Ureter (tissue), 1 donor: ENCODE measurements around the gene GPC6. TPM values are rescaled to one million over a fixed set of nuclear protein-coding genes. Genes with fewer than 3 reads are reported as not detected.

Experiments
- DNase-seq: peaks from one replicate; pipeline ENCODE4 v3.0.0-alpha.2; 2020; ENCODE audit warnings: low spot score
- total RNA-seq: library from RNA; stranded (reverse); gene quantifications from one replicate; pipeline ENCODE4 v1.2.4, GENCODE V29; 2023
- donor health status: DM: yes; HTN: yes; CAD: no.

GPC6 gene
- total RNA-seq, 1 donor from 2014 or later, result 6.8 TPM

DNA sequence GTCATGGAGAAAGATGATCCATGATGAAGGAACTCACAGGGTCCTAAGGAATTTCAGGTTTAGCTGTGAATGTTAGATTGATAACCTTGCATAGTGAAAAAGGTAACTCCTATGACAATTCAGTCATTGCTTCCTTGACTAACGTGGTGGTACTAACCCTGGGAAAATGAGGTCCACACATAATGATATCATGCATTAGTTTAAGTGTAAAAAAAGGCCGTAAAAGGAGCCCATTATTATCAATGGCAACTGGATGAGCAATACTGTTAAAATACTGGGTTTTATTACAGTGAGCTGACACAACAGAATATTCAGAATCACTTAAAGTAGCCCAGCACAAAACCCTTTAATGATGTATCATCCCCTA is 737.5 kb downstream of the GPC6 start:
- no peak for DNase-seq

GRCh38 chr13:93965587-93965986 is 739.0 kb downstream of the GPC6 start:
- no peak for DNase-seq

- DNase-seq, result no peak
Measured at GRCh38 chr13:93966267-93966936, 739.8 kb downstream of the GPC6 start.

- DNase-seq, result no peak
Measured at GRCh38 chr13:93967286-93967685, 740.7 kb downstream of the GPC6 start.

- no peak for DNase-seq
Measured at GRCh38 chr13:93975242-93975641, 748.6 kb downstream of the GPC6 start.

DNA sequence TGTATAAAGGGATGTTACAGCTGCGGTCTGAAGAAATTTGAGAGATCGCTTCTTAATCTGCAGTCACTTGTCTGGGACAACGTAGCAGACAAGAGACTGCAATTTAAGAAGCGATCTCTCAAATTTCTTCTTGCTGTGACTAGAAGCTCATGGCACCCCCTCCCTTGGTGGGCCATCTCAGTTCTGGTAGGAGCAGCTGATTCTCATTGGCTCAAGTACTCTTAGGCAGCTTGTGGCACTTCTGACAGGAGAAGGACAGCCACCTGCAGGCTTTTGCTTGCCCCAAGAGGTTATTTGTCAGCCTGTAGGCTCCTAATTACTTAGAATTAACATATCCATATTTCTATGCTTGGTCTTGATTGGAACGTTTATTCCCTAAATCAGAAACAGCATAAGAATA is 749.9 kb downstream of the GPC6 start:
- no peak for DNase-seq

GRCh38 chr13:93977986-93978385 is 751.4 kb downstream of the GPC6 start:
- no peak for DNase-seq

- DNase-seq, result no peak
Measured at GRCh38 chr13:93981426-93981977, 754.9 kb downstream of the GPC6 start.

DNA sequence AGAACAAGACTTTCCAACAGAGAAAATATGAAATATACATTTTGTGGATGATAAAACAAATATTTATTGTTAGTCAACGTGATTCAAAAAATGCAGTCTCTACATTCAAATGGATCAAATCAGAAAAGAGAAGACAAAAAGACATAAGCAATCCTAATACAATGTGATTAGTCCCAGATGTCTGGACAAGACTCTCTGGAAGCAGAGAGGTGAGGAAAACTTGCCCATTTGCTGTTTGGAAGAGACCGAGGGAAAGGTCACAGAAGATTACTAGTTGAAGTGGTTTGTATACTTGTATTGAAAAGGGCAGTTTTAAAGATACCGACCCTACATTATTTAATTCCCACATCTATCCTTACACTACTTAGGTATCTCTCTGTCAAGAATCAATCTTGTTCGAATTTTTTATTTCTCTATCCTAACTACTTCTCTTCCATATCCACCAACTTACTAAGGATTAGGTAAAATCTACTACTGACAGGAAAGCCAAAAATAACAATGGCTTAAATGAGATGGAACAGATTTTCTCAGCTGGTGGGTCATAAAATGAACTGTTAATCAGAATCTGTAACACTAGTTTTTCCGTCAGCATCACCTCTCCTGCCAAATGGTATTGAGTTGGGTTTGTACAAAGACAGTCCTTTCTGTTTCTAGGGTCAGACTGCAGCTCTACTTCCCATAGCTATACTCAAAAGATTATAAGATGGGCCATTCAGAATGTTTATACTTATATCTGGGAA is 755.7 kb downstream of the GPC6 start:
- no peak for DNase-seq

- no peak for DNase-seq
Measured at GRCh38 chr13:93984052-93984451, 757.4 kb downstream of the GPC6 start.

DNA sequence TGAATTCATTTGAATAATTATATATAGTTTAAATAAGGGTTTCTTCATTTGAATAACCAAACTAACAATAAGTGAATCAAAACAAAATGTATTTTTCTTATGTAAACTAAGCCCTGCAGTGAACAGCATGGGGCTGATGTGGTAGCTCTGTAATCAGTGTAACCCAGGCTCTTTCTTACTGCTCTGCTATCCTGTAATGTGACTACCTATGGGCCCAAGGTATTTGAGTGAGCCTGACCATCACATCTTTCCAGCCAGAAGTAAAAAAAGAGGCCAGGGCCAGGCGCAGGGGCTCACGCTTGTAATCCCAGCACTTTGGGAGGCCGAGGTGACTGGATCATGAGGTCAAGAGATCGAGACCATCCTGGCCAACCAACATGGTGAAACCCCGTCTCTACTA is 758.3 kb downstream of the GPC6 start:
- DNase-seq, result no peak

DNA sequence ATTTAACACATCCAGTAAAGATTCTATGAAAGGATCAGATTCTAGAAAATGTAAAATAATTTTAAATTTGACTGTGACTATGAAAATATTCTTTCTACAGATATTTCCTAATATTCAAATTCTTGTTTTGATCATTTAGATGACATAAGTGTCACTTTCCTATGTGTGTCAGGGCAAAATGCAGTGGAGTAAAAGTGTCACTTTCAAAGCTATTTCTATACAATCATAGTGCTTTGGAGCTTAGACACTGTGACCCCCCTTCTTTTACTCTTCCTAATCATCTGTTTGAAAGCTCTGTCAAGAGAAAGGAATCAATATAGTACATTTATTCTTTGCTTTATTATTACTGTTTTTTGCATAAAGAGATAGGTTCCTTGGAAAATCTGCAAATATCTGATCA is 760.9 kb downstream of the GPC6 start:
- DNase-seq, result no peak

DNA sequence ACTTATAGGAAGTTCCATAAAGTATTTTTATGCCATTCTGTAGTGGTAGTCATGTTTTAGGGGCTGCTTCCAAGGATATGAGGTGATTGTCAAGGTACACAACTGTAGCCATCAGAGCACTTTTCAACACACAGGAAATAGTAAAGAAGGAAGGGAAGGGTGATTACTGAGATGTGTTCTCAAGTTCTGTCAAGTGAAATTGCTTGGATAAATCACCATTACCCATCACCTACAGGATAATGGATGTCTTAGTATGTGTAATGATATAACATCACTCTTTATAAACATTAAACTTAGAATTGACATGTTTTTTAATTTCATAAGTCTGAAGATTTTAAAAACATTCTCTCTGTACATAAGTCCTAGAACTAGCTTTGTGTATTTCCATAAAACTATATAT is 765.0 kb downstream of the GPC6 start:
- DNase-seq, result no peak

- no peak for DNase-seq
Measured at GRCh38 chr13:93996481-93996880, 769.9 kb downstream of the GPC6 start.

DNA sequence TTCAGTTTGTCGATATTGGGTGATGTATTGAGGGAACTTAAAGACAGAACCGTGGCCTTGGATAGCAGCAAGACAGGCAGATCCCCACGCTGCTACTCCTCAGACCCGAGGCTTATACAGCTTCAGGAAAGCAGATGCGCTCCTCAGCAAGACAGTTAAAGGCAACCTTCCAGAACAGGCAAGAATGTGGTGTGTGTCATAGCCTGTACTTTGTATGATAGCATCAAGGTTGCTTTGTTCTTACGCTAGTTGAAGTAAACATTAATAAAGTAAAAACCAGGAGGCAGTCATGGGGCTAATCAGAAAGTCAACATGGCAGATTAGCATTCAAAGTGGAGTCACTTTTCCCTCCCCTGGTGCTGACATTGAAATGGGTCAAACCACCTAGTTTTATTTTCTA is 779.7 kb downstream of the GPC6 start:
- DNase-seq, result no peak

- DNase-seq, result no peak
Measured at GRCh38 chr13:94007072-94007471, 780.5 kb downstream of the GPC6 start.

GRCh38 chr13:94009701-94010100 is 783.1 kb downstream of the GPC6 start:
- no peak for DNase-seq

GRCh38 chr13:94014461-94014860 is 787.9 kb downstream of the GPC6 start:
- no peak for DNase-seq

DNA sequence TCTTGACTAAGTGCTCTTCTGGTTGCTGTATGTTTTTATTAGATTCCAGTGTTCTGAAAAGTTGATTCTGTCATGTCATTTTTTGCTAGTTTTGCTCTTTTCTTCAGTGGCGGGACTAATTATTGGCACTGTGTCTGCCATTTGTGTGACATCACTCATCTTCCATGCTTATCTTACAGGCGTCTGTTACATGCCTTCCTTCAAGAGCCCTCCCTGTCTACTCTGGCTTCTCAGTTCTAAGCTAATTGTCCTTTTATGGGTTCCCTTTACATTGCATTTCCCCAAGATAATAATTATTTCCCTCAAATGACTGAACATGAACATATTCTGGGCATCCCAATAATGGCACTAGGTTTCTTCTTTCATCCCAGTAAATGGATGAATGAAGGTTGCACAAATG is 793.8 kb downstream of the GPC6 start:
- no peak for DNase-seq

- no peak for DNase-seq
Measured at GRCh38 chr13:94020833-94021232, 794.2 kb downstream of the GPC6 start.

GRCh38 chr13:94028234-94028633 is 801.6 kb downstream of the GPC6 start:
- no peak for DNase-seq

GRCh38 chr13:94028650-94029049 is 802.0 kb downstream of the GPC6 start:
- no peak for DNase-seq

DNA sequence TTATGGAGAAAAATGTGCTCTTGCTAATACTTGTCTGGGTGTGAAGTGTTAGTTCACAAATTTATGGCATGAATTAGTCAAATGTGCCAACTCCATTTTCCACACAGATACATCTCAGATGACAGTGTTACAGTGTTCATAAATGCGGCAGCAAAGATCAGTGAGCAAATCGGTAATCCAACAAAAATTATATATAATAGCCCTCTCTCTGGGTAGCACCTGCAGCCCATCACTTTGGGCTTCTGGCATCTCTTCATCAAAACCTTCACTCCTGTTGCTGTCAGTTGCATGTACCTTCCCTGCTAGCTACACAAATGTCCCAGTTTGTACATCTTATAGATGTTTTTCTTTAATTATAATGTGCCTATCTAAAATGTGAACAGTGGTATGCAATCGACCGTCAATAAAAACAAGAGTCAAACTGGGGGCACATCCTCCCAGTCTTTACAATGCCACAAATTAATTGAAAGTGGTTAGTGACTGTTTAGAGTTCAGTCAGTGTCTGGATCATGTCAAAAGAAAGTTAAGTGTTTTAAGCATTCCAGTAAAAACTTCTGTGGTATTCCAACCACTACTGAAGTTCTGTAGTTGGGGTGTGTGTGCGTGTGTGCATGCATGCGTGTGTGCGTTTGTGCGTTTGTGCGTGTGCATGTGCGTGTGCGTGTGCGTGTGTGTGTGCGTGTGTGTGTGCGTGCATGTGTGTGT is 804.0 kb downstream of the GPC6 start:
- DNase-seq, result no peak
